Adrenal gland (tissue), 5 donors: ENCODE measurements around the gene ADK.

Experiments
- POLR2A ChIP-seq, 2 donors: fragments of 450-650 bp; IDR thresholded peaks; one replicate each; pipeline ENCODE4 v1.6.1; 2017; ENCODE audit warnings: antibody characterized with exemption in 2 of 2, mild to moderate bottlenecking in 2 of 2, moderate library complexity in 1 of 2
- TF ChIP-seq, protein P1 (sequence below), 6 experiments: fragments of 450-650 bp in 4 of 6; fragments of 200-600 bp in 2 of 6; sonication (generic) in 1 of 6; IDR thresholded peaks; 1 replicate in 5 of 6; 2 replicates in 1 of 6; pipeline versions ENCODE4 v1.5.1 to v1.8.0; 2016 to 2021; ENCODE audit warnings: antibody characterized with exemption in 6 of 6, mild to moderate bottlenecking in 2 of 6, moderate library complexity in 1 of 6
- donor health status: DM: no; HTN: no; CAD: no.

DNA sequence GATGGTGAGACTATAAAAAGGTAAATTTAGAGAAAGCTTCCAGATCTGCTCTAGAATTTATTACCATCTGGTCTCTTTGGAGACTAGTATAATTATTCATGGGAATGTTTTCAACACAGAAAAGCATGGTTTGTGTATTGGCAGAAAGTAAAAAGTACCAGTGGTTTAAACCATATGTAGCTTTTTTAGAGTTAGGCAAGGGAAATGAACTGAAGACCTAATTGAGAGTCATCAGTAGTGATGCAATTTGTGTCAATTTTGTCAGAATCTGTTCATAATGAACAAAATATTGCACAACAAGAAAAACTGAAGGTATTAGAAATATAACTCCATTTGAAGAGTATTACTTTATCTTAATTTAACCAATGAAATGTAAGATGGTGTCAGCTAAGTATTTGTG, 181.4 kb downstream of the ADK start:
- TF ChIP-seq, protein P1, sequence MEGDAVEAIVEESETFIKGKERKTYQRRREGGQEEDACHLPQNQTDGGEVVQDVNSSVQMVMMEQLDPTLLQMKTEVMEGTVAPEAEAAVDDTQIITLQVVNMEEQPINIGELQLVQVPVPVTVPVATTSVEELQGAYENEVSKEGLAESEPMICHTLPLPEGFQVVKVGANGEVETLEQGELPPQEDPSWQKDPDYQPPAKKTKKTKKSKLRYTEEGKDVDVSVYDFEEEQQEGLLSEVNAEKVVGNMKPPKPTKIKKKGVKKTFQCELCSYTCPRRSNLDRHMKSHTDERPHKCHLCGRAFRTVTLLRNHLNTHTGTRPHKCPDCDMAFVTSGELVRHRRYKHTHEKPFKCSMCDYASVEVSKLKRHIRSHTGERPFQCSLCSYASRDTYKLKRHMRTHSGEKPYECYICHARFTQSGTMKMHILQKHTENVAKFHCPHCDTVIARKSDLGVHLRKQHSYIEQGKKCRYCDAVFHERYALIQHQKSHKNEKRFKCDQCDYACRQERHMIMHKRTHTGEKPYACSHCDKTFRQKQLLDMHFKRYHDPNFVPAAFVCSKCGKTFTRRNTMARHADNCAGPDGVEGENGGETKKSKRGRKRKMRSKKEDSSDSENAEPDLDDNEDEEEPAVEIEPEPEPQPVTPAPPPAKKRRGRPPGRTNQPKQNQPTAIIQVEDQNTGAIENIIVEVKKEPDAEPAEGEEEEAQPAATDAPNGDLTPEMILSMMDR (IDR thresholded peaks at IDR 0.05), result no peak
- no peak for TF ChIP-seq POLR2A (IDR thresholded peaks at IDR 0.05)
